T-helper 1 cell treated with Interleukin-12 subunit alpha and Interleukin-12 subunit beta and Interleukin-4 antibody, amounts not matched to agents 30 μg/mL and 1 μg/mL, for 36 hours (primary cell): ENCODE results near the gene CHD5.

Experiments
- H3K27ac Mint-ChIP-seq: one replicate; pipeline ENCODE4 v1.8.0; 2021; ENCODE audit warnings: mild to moderate bottlenecking, mixed read lengths
- H3K27me3 Mint-ChIP-seq: one replicate; pipeline ENCODE4 v1.8.0; 2021; ENCODE audit warnings: low read depth, mixed read lengths
- H3K36me3 Mint-ChIP-seq: one replicate; pipeline ENCODE4 v1.8.0; 2021; ENCODE audit warnings: low read depth, mixed read lengths
- H3K4me1 Mint-ChIP-seq: one replicate; pipeline ENCODE4 v1.8.0; 2021; ENCODE audit warnings: low read depth, mixed read lengths
- H3K4me3 Mint-ChIP-seq: one replicate; pipeline ENCODE4 v1.8.0; 2021; ENCODE audit warnings: mild to moderate bottlenecking, moderate library complexity, mixed read lengths
- H3K9me3 Mint-ChIP-seq: one replicate; pipeline ENCODE4 v1.8.0; 2021; ENCODE audit warnings: mixed read lengths

Gene CHD5

DNA sequence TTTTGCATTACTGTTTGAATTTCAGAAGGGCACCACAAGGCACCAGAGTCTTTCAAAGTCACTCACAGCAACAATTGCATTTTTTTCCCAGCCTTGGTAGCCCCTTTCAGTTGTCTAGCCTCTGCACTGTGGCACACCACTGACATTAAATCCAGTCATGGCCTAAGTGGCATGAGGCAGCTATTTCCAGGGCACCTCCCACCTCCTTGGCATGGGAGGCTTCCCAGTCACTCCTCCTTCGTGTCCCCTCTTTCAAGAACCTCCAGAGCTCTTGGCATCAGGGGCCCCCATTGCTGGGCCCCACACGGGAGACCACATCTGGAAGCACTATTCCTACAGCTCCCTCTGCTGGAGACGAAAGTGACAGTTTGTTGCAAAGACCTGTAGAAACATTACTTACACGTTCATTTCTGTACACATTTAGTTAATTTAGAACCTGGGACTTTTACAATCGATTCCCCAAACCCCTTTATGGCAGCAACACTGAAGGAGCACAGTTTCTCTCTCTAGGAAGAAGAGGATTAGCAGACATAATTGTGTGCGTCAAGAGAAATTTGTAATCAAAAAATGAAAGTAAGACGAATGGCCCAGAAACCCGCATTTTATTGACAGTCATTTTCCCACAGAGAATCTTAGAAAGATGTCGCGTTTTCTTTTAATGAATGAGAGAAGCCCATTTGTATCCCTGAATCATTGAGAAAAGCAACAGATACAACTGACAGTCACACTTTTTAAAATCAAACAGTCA is 5.7 kb upstream of the CHD5 start:
- peaks cover 24% of the 10 kb centered on the region for H3K27me3 Mint-ChIP-seq
- H3K9me3 Mint-ChIP-seq = no peaks in the 10 kb centered on the region
- H3K36me3 Mint-ChIP-seq = peaks cover 30% of the 10 kb centered on the region
- no peak overlapping the region for H3K4me3 Mint-ChIP-seq
- no peak overlapping the region for H3K27ac Mint-ChIP-seq
- H3K4me1 Mint-ChIP-seq = peaks cover 24% of the 10 kb centered on the region

DNA sequence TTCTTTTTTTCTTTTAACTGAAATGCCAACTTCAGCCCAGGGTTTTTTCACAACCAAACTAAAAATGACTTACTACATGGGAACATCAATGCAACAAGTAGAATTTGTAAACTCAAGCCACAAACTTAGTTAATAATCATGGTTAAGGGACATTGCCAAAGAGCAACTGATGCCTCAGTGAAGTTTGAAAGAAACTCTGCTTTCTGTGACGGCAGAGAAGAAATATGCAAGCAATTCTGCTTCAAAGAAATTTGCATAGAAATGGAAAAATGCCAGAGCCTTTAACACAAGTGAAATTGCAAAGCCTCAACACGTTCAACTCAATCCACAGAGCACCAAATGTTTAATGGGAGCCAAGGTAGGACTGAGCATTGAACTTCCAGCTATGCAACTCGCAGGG is 5.0 kb upstream of the CHD5 start:
- peaks cover 28% of the 10 kb centered on the region for H3K36me3 Mint-ChIP-seq
- peaks cover 23% of the 10 kb centered on the region for H3K4me1 Mint-ChIP-seq
- H3K9me3 Mint-ChIP-seq = no peaks in the 10 kb centered on the region
- peaks cover 26% of the 10 kb centered on the region for H3K27me3 Mint-ChIP-seq
- no peak overlapping the region for H3K27ac Mint-ChIP-seq
- H3K4me3 Mint-ChIP-seq = no peak overlapping the region

DNA sequence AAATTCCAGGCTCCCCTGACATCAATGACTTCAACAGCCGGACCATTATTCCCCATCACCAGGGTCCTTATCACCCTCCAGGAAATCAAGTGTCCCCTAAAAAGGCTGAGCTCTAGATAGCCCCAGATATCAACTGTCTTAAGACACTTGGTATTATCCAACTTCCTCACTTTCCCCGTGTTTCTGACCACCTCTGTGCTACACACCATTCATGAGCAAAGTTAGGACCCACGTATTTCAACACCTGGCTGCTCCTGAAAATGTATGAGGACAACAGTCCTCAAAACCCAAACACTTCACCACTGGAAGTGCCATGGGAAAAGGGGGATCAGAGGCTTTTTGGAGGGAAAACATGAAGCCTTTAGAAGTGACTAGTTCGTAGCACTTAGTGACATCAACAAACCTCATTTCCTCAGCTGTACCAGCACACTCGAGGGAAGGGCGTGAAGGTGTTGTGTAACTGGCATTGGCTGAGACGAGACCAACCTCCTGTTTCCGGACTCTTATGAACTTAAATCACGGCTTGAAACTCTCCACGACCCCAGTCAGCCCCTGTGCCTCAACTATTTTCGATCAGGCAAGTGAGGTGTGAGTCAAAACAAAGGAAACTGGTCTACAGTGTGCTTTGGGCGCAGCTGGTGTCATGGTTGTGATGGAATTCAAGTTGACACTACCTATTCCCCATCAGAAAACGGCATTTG is 4.1 kb upstream of the CHD5 start:
- Mint-ChIP-seq H3K36me3 (peaks cover 22% of the 10 kb centered on the region), H3K27me3 (peaks cover 26% of the 10 kb centered on the region), H3K27ac (no peak overlapping the region), H3K4me3 (no peak overlapping the region), H3K4me1 (peaks cover 20% of the 10 kb centered on the region), H3K9me3 (no peaks in the 10 kb centered on the region)

DNA sequence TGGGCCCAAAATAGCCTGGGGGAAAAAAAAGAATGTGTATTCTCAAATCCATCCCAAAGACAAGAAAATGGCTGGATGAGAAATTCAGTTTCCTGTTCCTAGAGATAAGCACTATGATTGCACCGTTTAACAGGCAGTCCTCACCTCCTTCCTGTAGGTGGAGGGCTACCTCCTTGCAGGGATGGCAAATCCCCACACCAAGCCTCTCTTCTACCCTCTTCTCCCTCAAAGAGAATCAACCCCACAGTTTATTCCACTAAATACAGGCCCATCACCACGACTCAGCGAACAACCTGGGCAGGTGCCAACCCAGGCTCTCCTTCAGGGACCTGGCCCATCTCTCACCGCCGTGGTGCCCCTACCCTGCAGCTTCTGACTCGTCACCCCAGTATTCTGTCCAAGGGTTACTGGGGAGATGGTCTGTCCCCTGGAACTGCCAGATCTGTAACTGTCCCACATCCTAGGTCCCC is 3.4 kb upstream of the CHD5 start:
- Mint-ChIP-seq H3K4me3 (no peak overlapping the region), H3K4me1 (peaks cover 16% of the 10 kb centered on the region), H3K27ac (no peak overlapping the region), H3K27me3 (peaks cover 32% of the 10 kb centered on the region), H3K36me3 (peaks cover 17% of the 10 kb centered on the region), H3K9me3 (no peaks in the 10 kb centered on the region)

GRCh38 chr1:6181347-6181770 is 1.2 kb upstream of the CHD5 start:
- Mint-ChIP-seq H3K9me3 (no peaks in the 10 kb centered on the region), H3K36me3 (peaks cover 11% of the 10 kb centered on the region), H3K27ac (no peak overlapping the region), H3K4me3 (peak overlapping the region; percentile 54), H3K4me1 (peaks cover 14% of the 10 kb centered on the region), H3K27me3 (peaks cover 54% of the 10 kb centered on the region)

DNA sequence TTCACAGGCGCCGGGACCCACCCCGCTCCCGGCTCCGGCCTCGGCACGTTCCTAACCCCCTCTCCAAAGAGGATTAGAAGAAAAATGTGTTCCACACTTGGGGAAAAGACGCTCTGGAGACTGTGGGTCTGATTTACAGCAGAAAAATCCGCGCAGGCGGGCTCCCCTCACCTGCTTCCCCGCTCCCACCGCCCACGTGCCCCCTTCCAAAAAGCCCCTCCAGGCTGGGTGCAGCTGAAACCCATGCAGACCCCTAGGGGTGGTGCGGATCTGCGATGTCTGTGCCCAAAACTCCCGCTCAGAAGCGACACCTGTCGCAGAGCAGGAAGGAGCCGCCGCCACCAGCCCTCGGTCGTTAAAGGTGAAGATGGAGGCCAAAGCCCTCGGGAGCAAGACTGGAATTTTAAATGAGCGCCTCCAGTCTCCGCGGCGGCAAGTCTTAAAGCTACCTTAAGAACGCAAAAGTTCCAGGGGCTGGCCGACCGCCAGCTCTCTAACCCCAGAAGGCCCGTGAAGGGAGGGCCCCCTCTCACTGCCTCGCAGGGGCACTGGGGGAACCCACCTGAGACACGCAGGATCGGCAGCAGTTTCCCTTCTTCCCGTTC is 688 bp upstream of the CHD5 start:
- H3K9me3 Mint-ChIP-seq = no peaks in the 10 kb centered on the region
- H3K27me3 Mint-ChIP-seq = peaks cover 54% of the 10 kb centered on the region
- H3K4me1 Mint-ChIP-seq = peaks cover 11% of the 10 kb centered on the region
- no peak overlapping the region for H3K27ac Mint-ChIP-seq
- peaks cover 7% of the 10 kb centered on the region for H3K36me3 Mint-ChIP-seq
- peak overlapping the region; percentile 54 for H3K4me3 Mint-ChIP-seq

- Mint-ChIP-seq H3K36me3 (peaks cover 6% of the 10 kb centered on the region), H3K9me3 (no peaks in the 10 kb centered on the region), H3K27ac (no peak overlapping the region), H3K27me3 (peaks cover 54% of the 10 kb centered on the region), H3K4me3 (no peak overlapping the region), H3K4me1 (peaks cover 9% of the 10 kb centered on the region)
These were observed 451 bp downstream of the CHD5 start for GRCh38 chr1:6179564-6180175.

DNA sequence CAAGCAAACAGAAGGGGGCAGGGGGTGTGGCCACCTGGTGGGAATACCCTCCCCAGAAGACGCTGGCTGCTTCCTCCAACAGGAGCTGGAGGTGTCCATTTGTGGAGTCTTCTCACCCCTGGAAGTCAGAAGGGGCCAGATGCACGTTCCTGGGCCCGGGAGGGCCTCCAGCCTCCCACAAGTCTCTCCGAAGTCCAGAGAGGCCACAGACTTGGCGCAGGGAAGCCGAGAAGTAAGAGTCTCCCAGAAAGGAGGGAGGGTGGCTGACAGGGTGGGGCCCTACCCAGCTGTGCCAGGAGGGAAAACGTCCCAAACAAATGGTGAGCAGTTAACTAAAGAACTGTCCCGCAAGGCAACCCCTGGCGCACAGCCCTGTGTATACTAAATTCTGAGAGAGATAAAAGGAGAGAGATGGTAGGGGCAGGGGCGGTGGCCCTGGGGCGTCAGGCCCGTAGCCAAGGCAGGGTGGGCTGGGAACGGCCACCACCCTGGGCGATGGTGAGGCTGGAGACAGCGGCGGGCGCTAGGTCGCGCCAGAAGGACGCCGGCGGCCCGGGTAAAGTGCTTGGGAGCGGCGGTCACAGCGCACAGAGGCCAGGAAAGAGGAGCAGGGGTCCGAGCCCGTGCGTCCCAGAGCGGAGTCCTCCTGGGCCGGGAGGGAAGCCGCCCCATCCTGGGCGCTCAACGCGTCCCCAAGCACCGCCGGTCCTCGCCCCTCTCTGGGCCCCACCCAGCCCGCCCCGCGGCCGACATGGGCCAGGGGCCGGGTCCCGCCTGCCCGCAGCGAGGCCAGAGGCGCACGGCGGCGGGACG is 1.2 kb downstream of the CHD5 start:
- no peak overlapping the region for H3K4me3 Mint-ChIP-seq
- no peaks in the 10 kb centered on the region for H3K9me3 Mint-ChIP-seq
- H3K4me1 Mint-ChIP-seq = peaks cover 6% of the 10 kb centered on the region
- peaks cover 54% of the 10 kb centered on the region for H3K27me3 Mint-ChIP-seq
- H3K27ac Mint-ChIP-seq = no peak overlapping the region
- no peaks in the 10 kb centered on the region for H3K36me3 Mint-ChIP-seq

DNA sequence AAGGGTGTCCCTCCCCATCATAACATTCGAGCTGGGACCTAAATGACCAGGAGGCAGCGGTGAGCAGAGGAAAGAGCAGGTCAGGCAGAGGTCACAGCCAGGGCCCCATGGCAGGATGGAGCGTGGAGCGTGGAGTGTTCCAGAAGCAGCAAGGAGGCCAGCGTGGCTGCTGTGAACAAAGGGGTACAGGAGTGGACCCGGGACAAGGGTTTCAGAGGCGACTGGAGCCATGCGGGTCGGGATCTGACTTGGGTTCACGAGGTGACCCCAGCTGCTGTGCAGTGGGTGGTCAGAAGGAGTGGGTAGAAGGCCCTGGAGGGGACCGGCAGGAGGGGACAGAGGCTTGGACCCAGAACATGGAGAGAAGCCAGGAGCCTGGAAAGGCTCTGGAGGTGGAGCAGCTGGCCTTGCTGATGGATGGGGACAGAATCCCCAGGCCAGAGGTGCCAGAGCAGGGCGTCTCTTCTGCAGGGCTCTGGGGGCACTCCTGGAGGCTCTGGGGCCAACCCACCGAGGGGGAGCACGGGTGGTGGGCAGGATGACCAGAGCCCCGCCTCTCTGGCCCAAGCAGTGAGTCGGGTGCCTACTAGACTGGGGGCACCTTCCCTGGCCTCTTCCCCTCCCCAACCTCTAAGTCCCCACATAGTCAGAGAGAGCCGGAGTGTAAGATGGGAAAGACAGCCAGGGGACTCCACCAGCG is 2.3 kb downstream of the CHD5 start:
- H3K27ac Mint-ChIP-seq = no peak overlapping the region

GRCh38 chr1:6176779-6177178 is 3.3 kb downstream of the CHD5 start:
- Mint-ChIP-seq H3K4me1 (peaks cover 6% of the 10 kb centered on the region), H3K9me3 (no peaks in the 10 kb centered on the region), H3K27me3 (peaks cover 40% of the 10 kb centered on the region), H3K27ac (no peak overlapping the region), H3K36me3 (no peaks in the 10 kb centered on the region), H3K4me3 (no peak overlapping the region)

More for the DNA sequence above, 2.3 kb downstream of the CHD5 start:
- H3K36me3 Mint-ChIP-seq = no peaks in the 10 kb centered on the region
- no peak overlapping the region for H3K4me3 Mint-ChIP-seq
- no peaks in the 10 kb centered on the region for H3K9me3 Mint-ChIP-seq
- H3K4me1 Mint-ChIP-seq = peaks cover 6% of the 10 kb centered on the region
- H3K27me3 Mint-ChIP-seq = peaks cover 47% of the 10 kb centered on the region

GRCh38 chr1:6175411-6175828 is 4.7 kb downstream of the CHD5 start:
- H3K27ac Mint-ChIP-seq = no peak overlapping the region
- H3K36me3 Mint-ChIP-seq = no peaks in the 10 kb centered on the region
- H3K9me3 Mint-ChIP-seq = no peaks in the 10 kb centered on the region

GRCh38 chr1:6174621-6175410 is 5.3 kb downstream of the CHD5 start:
- H3K36me3 Mint-ChIP-seq = no peaks in the 10 kb centered on the region
- no peak overlapping the region for H3K4me3 Mint-ChIP-seq
- H3K9me3 Mint-ChIP-seq = no peaks in the 10 kb centered on the region
- peaks cover 28% of the 10 kb centered on the region for H3K27me3 Mint-ChIP-seq
- H3K4me1 Mint-ChIP-seq = no peaks in the 10 kb centered on the region
- no peak overlapping the region for H3K27ac Mint-ChIP-seq

More at GRCh38 chr1:6175411-6175828, 4.7 kb downstream of the CHD5 start:
- Mint-ChIP-seq H3K4me3 (no peak overlapping the region), H3K4me1 (no peaks in the 10 kb centered on the region), H3K27me3 (peaks cover 28% of the 10 kb centered on the region)

DNA sequence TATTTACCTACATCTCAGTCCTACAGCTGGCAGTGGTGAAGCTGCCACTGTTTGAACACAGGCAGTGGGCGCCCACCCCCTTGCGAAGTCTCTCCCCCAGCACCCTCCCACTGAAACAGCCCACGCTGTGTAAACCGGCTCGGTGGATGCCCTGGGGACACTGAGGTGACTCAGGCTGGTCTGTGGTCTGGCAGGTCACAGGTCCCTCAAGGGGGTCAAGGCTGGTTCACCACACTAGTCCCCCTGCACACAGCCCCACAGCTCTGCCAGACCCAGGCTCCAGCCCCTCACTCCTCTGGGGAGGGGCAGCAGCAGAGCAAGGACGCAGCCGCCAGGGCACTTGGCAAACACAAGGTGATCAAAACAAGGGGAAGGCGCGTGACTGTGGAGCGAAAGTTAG is 7.6 kb downstream of the CHD5 start:
- Mint-ChIP-seq H3K4me3 (no peak overlapping the region), H3K27me3 (peaks cover 12% of the 10 kb centered on the region), H3K27ac (no peak overlapping the region), H3K4me1 (no peaks in the 10 kb centered on the region), H3K9me3 (no peaks in the 10 kb centered on the region), H3K36me3 (no peaks in the 10 kb centered on the region)
